Transverse colon (tissue), 4 donors: Measurements from ENCODE around the gene BTBD19.

Source experiments
- CTCF ChIP-seq, 5 experiments: fragments of 200-600 bp in 3 of 5; fragments of 450-650 bp in 2 of 5; sonication (generic) in 3 of 5; IDR thresholded peaks; 1 replicate in 2 of 5; 2 replicates in 3 of 5; pipeline ENCODE4 v1.5.1; 2016 to 2017; ENCODE audit warnings: antibody characterized with exemption in 5 of 5, inconsistent platforms in 3 of 5, mild to moderate bottlenecking in 2 of 5, moderate library complexity in 1 of 5
- EP300 ChIP-seq: sonication (generic); formaldehyde crosslinking; IDR thresholded peaks from one replicate; pipeline ENCODE4 v1.6.1; 2017; ENCODE audit warnings: antibody characterized with exemption, low read depth
- POLR2A ChIP-seq: fragments of 450-650 bp; IDR thresholded peaks from one replicate; pipeline ENCODE4 v1.6.1; 2016; ENCODE audit warnings: antibody characterized with exemption, mild to moderate bottlenecking, moderate library complexity
- POLR2AphosphoS5 ChIP-seq, 3 donors: sonication (generic); formaldehyde crosslinking; IDR thresholded peaks; one replicate each; pipeline ENCODE4 v1.6.1; 2016; ENCODE audit warnings: antibody characterized with exemption in 3 of 3

- TF ChIP-seq CTCF (IDR thresholded peaks at IDR 0.05) (no peak), POLR2A (no peak), EP300 (no peak), POLR2AphosphoS5 (IDR thresholded peaks at IDR 0.05) (no peak)
Observed at GRCh38 chr1:44785501-44786137, 22.7 kb upstream of the BTBD19 start.
